Epithelial cell of proximal tubule (primary cell): Measurements from ENCODE around the gene ARHGEF11. TPM values are rescaled to one million over a fixed set of nuclear protein-coding genes. Genes with fewer than 3 reads are reported as not detected.
A peak's percentile ranks its signal among the peaks of the same experiment; 100 is the strongest.

Experiments
- DNase-seq: peaks from one replicate; pipeline ENCODE4 v3.0.0-alpha.2; 2011; ENCODE audit warnings: low read depth
- H3K4me3 ChIP-seq: 2 replicates; pipeline ENCODE4 v1.5.1; 2011; ENCODE audit warnings: low read depth, mild to moderate bottlenecking, low read length
- CTCF ChIP-seq: conservative IDR thresholded peaks from 2 replicates; pipeline ENCODE4 v1.5.1; 2012; ENCODE audit warnings: low read depth, mild to moderate bottlenecking, low read length
- total RNA-seq: library from RNA; depleted of rRNA; stranded (reverse); fragments of >200 nt; gene quantifications from 2 replicates; pipeline ENCODE4 v1.2.3, GENCODE V29; 2015

ARHGEF11 gene
- total RNA-seq, 1 donor from 2014 or later: 19.3 TPM

DNA sequence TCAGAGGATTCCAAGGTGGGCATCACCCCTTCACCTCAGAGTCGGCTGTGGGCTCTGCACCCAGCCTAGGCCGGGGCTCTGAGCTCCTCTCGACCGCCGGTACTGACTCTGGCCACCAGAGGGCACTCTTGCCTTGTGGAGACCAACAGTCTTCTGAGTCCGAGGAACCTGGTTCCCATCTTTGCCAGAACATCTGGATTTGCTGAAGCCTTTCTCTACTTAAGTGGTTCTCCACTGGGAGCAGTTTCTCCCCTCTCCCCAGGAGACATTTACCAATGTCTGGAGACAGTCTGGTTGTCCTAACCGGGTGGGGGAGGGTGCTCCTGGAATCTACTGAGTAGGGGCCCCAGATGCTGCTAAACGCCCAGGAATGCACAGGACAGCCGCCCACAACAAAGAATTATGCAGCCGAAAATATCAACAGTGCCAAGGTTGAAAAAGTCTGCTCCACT lies 44.7 kb upstream of the ARHGEF11 start:
- no peak for DNase-seq
- TF ChIP-seq CTCF: peak; percentile 96
- no peak overlapping the region for H3K4me3 ChIP-seq

- H3K4me3 ChIP-seq: no peak overlapping the region
- TF ChIP-seq CTCF: no peak
- DNase-seq: no peak
These were observed 44.2 kb upstream of the ARHGEF11 start for GRCh38 chr1:157089789-157090188.

GRCh38 chr1:157088607-157089006 lies 43.1 kb upstream of the ARHGEF11 start:
- DNase-seq: no peak
- no peak overlapping the region for H3K4me3 ChIP-seq
- TF ChIP-seq CTCF: no peak

- DNase-seq: no peak
- H3K4me3 ChIP-seq: no peak overlapping the region
- no peak for TF ChIP-seq CTCF
These were observed 41.5 kb upstream of the ARHGEF11 start for GRCh38 chr1:157087030-157087429.

DNA sequence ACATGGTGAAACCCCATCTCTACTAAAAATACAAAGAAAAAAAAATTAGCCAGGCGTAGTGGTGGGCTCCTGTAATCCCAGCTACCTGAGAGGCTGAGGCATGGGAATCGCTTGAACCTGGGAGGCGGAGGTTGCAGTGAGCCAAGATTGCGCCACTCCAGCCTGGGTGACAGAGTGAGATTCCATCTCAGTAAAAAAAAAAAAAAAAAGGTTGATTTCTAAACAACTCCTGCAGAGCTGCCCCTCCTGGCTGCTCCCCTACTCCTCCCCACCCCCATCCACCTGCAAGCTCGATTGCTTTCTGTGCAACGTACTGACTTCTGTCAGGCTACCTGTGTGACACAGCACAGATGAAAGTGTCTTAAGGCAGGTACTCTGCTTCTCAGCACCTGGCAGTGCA lies 40.8 kb upstream of the ARHGEF11 start:
- H3K4me3 ChIP-seq: no peak overlapping the region
- TF ChIP-seq CTCF: no peak
- no peak for DNase-seq

GRCh38 chr1:157085421-157085820 lies 39.9 kb upstream of the ARHGEF11 start:
- no peak overlapping the region for H3K4me3 ChIP-seq
- DNase-seq: no peak
- no peak for TF ChIP-seq CTCF

DNA sequence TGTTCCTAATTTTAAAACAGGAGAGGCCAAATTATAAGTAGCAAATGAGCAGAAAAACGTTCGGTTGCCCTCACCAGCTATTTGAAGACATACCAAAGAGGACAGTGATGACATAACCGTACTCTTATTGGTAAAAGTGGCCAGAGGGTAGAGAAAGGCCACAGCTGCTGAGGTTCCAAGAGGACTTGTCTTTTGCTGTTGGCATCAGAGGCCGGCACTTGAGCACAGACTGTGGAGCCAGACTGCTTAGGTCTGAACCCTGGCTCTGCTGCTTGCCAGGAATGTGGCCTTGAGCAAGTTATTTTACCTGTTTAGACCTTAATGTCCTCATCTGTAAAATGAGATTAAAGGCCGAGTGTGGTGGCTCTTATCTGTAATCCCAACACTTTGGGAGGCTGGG lies 39.2 kb upstream of the ARHGEF11 start:
- DNase-seq: no peak
- H3K4me3 ChIP-seq: no peak overlapping the region
- no peak for TF ChIP-seq CTCF
